ENCODE results near the gene MCM5.
"Not testable (repeated sequence)": the region's sequence is repeated elsewhere in the genome, so short reads cannot be mapped to it uniquely, and the experiment has no call there.

Gene MCM5

DNA sequence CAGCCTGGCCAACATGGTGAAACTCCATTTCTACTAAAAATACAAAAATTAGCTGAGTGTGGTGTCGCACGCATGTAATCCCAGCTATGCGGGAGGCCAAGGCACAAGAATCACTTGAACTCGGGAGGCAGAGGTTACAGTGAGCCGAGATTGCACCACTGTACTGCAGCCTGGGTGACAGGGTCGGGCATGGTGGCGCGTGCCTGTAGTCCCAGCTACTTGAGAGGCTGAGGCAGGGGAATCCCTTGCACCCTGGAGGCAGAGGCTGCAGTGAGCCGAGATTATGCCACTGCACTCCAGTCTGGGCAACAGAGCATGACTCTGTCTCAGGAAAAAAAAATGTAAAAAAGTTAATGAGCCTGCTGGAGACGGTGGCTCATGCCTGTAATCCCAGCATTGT, 60.0 kb downstream of the MCM5 start:
- not testable (repeated sequence) for H3K36me3 ChIP-seq (ENCODE audit: control insufficient read depth, insufficient read depth, low read length); H3K4me3 ChIP-seq (ENCODE audit: low read length); H3K27me3 ChIP-seq (ENCODE audit: control insufficient read depth, insufficient read depth, low read length); H3K27ac ChIP-seq (ENCODE audit: low read length); DNase-seq (ENCODE audit: low read depth, low spot score); H3K9me3 ChIP-seq (ENCODE audit: control insufficient read depth, insufficient read depth, low read length); H3K4me1 ChIP-seq (ENCODE audit: control insufficient read depth, insufficient read depth, low read length)
- WGBS (ENCODE audit: insufficient coverage, insufficient read length), result no CpG with 5 or more reads among the region's 10 CpGs

- Histone ChIP-seq H3K4me1 (ENCODE audit: control insufficient read depth, insufficient read depth, low read length) (peaks cover 4% of the 10 kb centered on the region; the same call in 1 of the 2 replicates), H3K27ac (ENCODE audit: low read length) (no peak overlapping the region), H3K4me3 (ENCODE audit: low read length) (no peak overlapping the region), H3K9me3 (ENCODE audit: control insufficient read depth, insufficient read depth, low read length) (no peaks in the 10 kb centered on the region), H3K27me3 (ENCODE audit: control insufficient read depth, insufficient read depth, low read length) (no peaks in the 10 kb centered on the region), H3K36me3 (ENCODE audit: control insufficient read depth, insufficient read depth, low read length) (no peaks in the 10 kb centered on the region)
- no CpG with 5 or more reads among the region's 8 CpGs for WGBS (ENCODE audit: insufficient coverage, insufficient read length)
- no peak for DNase-seq (ENCODE audit: low read depth, low spot score)
Measured at GRCh38 chr22:35460688-35461087, 60.7 kb downstream of the MCM5 start.

DNA sequence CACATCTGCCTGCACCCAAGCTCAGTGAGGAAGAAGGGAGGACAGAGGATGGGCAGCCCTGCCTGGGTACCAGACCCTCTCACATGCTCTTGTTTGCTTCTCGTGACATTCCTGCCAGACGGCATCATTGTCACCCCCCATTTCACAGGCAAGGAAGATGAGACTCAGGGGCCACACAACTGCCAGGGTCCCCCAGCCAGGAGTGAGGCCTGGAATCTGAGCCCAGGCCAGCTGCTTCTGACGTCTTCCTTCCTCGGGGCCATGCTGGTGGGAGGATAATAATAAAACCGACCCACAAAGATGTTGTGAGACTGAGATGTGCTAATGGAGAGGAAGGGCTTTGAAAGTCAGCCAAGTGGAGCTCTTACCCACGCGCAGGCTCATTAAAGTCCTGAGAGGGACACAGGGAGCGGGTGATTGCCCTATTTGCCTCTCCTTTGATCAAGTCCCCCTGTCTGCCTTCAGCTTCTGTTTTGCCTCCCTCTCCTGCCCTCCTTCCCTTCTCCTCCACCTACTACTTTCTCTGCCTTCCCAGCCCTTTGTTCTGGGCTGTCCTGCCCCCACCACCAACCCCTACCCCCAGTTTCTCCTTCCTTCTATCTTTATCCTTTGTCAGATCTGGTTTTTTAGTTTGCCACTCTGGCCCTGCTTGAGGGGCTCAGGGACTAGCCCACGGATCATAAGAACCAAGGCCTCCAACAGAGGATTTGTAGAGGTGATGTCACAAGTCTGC, 62.7 kb downstream of the MCM5 start:
- H3K4me1 ChIP-seq (ENCODE audit: control insufficient read depth, insufficient read depth, low read length), result peaks cover 4% of the 10 kb centered on the region; the same call in 1 of the 2 replicates
- no peak overlapping the region for H3K27ac ChIP-seq (ENCODE audit: low read length)
- H3K9me3 ChIP-seq (ENCODE audit: control insufficient read depth, insufficient read depth, low read length), result no peaks in the 10 kb centered on the region
- WGBS (ENCODE audit: insufficient coverage, insufficient read length), result no CpG with 5 or more reads among the region's 9 CpGs
- H3K36me3 ChIP-seq (ENCODE audit: control insufficient read depth, insufficient read depth, low read length), result no peaks in the 10 kb centered on the region
- no peaks in the 10 kb centered on the region for H3K27me3 ChIP-seq (ENCODE audit: control insufficient read depth, insufficient read depth, low read length)
- DNase-seq (ENCODE audit: low read depth, low spot score), result no peak
- no peak overlapping the region for H3K4me3 ChIP-seq (ENCODE audit: low read length)

DNA sequence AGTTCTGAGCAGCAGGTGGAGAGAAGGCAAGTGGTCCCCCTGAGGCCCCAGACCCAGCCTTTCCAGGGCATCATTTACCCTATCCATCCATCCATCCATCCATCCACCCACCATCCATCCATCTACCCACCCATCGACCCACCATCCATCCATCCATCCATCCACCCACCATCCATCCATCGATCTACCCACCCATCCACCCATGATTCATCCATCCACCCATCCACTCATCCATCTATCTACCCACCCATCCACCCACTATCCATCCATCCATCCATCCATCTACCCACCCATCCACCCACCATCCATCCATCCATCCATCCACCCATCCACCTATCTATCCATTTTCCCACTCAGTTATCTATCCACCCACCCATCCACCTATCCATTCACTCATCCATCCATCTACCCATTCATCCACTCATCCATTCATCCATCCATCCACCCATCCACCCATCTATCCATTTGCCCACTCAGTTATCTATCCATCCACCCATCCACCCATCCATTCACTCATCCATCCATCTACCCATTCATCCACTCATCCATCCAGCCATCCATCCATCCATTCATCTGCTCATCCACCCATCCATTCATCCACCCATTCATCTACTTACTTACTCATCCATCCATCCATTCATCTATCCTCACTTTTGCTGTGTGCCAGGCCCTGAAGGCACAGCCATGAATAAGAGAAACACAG, 63.4 kb downstream of the MCM5 start:
- H3K27me3 ChIP-seq (ENCODE audit: control insufficient read depth, insufficient read depth, low read length), result no peaks in the 10 kb centered on the region
- H3K36me3 ChIP-seq (ENCODE audit: control insufficient read depth, insufficient read depth, low read length), result no peaks in the 10 kb centered on the region
- no peaks in the 10 kb centered on the region for H3K9me3 ChIP-seq (ENCODE audit: control insufficient read depth, insufficient read depth, low read length)
- no peak overlapping the region for H3K4me3 ChIP-seq (ENCODE audit: low read length)
- no peak overlapping the region for H3K27ac ChIP-seq (ENCODE audit: low read length)
- WGBS (ENCODE audit: insufficient coverage, insufficient read length), result 97% methylated on average over 2 of the region's 2 CpGs
- H3K4me1 ChIP-seq (ENCODE audit: control insufficient read depth, insufficient read depth, low read length), result peaks cover 4% of the 10 kb centered on the region; the same call in 1 of the 2 replicates
- no peak for DNase-seq (ENCODE audit: low read depth, low spot score)

- Histone ChIP-seq H3K4me3 (ENCODE audit: low read length) (no peak overlapping the region), H3K4me1 (ENCODE audit: control insufficient read depth, insufficient read depth, low read length) (no peaks in the 10 kb centered on the region), H3K27ac (ENCODE audit: low read length) (no peak overlapping the region), H3K36me3 (ENCODE audit: control insufficient read depth, insufficient read depth, low read length) (no peaks in the 10 kb centered on the region), H3K27me3 (ENCODE audit: control insufficient read depth, insufficient read depth, low read length) (no peaks in the 10 kb centered on the region), H3K9me3 (ENCODE audit: control insufficient read depth, insufficient read depth, low read length) (no peaks in the 10 kb centered on the region)
- no peak for DNase-seq (ENCODE audit: low read depth, low spot score)
- WGBS (ENCODE audit: insufficient coverage, insufficient read length), result no CpG with 5 or more reads among the region's 3 CpGs
Measured at GRCh38 chr22:35464399-35464798, 64.5 kb downstream of the MCM5 start.

DNA sequence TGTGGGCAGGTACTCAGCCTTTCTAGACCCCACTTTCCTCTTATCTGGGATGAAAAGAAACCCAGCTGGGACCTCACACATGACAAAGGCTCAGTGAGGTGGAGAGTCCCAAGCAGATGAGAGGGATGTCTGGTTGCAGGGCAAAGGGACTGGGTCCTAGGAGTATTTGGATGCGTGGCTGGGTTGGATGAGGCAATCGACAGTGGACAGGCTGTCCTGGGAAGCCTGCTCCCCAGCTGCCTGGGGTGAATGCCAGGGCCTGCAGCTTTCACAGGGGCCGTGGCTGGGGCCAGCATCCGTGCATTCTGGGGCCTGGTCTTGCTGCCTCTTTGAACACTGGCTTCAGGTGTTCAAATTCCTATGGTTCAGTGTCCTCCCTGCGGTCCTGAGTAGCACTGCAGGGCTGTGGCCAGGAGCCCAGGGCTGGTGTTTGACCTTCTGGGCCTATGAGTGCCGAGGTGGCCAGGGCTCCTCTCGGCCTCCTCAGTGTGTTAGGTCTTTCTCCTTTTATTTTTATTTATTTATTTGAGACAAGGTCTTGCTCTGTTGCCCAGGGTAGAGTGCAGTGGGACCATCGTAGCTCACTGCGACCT, 65.3 kb downstream of the MCM5 start:
- Histone ChIP-seq H3K9me3 (ENCODE audit: control insufficient read depth, insufficient read depth, low read length) (no peaks in the 10 kb centered on the region), H3K4me3 (ENCODE audit: low read length) (no peak overlapping the region), H3K36me3 (ENCODE audit: control insufficient read depth, insufficient read depth, low read length) (no peaks in the 10 kb centered on the region), H3K27ac (ENCODE audit: low read length) (no peak overlapping the region), H3K4me1 (ENCODE audit: control insufficient read depth, insufficient read depth, low read length) (no peaks in the 10 kb centered on the region), H3K27me3 (ENCODE audit: control insufficient read depth, insufficient read depth, low read length) (no peaks in the 10 kb centered on the region)
- DNase-seq (ENCODE audit: low read depth, low spot score), result no peak
- no CpG with 5 or more reads among the region's 9 CpGs for WGBS (ENCODE audit: insufficient coverage, insufficient read length)

- H3K27ac ChIP-seq (ENCODE audit: low read length), result no peak overlapping the region
- DNase-seq (ENCODE audit: low read depth, low spot score), result no peak
- H3K27me3 ChIP-seq (ENCODE audit: control insufficient read depth, insufficient read depth, low read length), result no peaks in the 10 kb centered on the region
- no peaks in the 10 kb centered on the region for H3K4me1 ChIP-seq (ENCODE audit: control insufficient read depth, insufficient read depth, low read length)
- no peaks in the 10 kb centered on the region for H3K36me3 ChIP-seq (ENCODE audit: control insufficient read depth, insufficient read depth, low read length)
- H3K9me3 ChIP-seq (ENCODE audit: control insufficient read depth, insufficient read depth, low read length), result no peaks in the 10 kb centered on the region
- H3K4me3 ChIP-seq (ENCODE audit: low read length), result no peak overlapping the region
- WGBS (ENCODE audit: insufficient coverage, insufficient read length), result no CpG with 5 or more reads among the region's 11 CpGs
Measured at GRCh38 chr22:35467681-35468434, 67.9 kb downstream of the MCM5 start.

GRCh38 chr22:35470903-35471321, 71.0 kb downstream of the MCM5 start:
- no peaks in the 10 kb centered on the region for H3K27me3 ChIP-seq (ENCODE audit: control insufficient read depth, insufficient read depth, low read length)
- H3K4me1 ChIP-seq (ENCODE audit: control insufficient read depth, insufficient read depth, low read length), result no peaks in the 10 kb centered on the region
- H3K4me3 ChIP-seq (ENCODE audit: low read length), result no peak overlapping the region
- no CpG with 5 or more reads among the region's 6 CpGs for WGBS (ENCODE audit: insufficient coverage, insufficient read length)
- H3K9me3 ChIP-seq (ENCODE audit: control insufficient read depth, insufficient read depth, low read length), result no peaks in the 10 kb centered on the region
- no peaks in the 10 kb centered on the region for H3K36me3 ChIP-seq (ENCODE audit: control insufficient read depth, insufficient read depth, low read length)
- DNase-seq (ENCODE audit: low read depth, low spot score), result no peak
- H3K27ac ChIP-seq (ENCODE audit: low read length), result no peak overlapping the region

- not testable (repeated sequence) for DNase-seq (ENCODE audit: low read depth, low spot score); H3K4me1 ChIP-seq (ENCODE audit: control insufficient read depth, insufficient read depth, low read length); H3K4me3 ChIP-seq (ENCODE audit: low read length); H3K36me3 ChIP-seq (ENCODE audit: control insufficient read depth, insufficient read depth, low read length); H3K9me3 ChIP-seq (ENCODE audit: control insufficient read depth, insufficient read depth, low read length); H3K27ac ChIP-seq (ENCODE audit: low read length); H3K27me3 ChIP-seq (ENCODE audit: control insufficient read depth, insufficient read depth, low read length)
- WGBS (ENCODE audit: insufficient coverage, insufficient read length), result no CpG with 5 or more reads among the region's 4 CpGs
Measured at GRCh38 chr22:35471566-35471965, 71.6 kb downstream of the MCM5 start.

DNA sequence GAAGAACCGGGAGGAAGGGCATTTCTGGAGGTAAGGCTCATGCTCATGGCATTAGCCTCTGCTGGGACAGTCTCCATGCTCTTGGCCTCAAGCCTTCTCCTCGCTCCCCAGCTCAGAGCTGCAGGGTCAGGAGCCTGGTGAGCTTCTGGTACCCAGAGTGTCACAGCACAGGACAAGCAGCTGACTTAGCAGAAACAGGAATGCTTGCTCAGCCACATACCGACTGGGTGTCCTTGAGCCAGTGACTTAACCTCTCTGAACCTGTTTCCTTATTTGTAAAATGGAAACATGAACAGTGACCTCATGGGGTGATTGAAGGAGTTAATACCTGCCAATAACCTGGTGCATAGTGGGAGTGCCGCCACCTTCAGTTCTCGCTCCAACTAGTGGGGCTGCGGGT, 72.5 kb downstream of the MCM5 start:
- no peaks in the 10 kb centered on the region for H3K36me3 ChIP-seq (ENCODE audit: control insufficient read depth, insufficient read depth, low read length)
- H3K4me3 ChIP-seq (ENCODE audit: low read length), result no peak overlapping the region
- no CpG with 5 or more reads among the region's 6 CpGs for WGBS (ENCODE audit: insufficient coverage, insufficient read length)
- H3K27ac ChIP-seq (ENCODE audit: low read length), result no peak overlapping the region
- DNase-seq (ENCODE audit: low read depth, low spot score), result no peak
- no peaks in the 10 kb centered on the region for H3K9me3 ChIP-seq (ENCODE audit: control insufficient read depth, insufficient read depth, low read length)
- no peaks in the 10 kb centered on the region for H3K27me3 ChIP-seq (ENCODE audit: control insufficient read depth, insufficient read depth, low read length)
- H3K4me1 ChIP-seq (ENCODE audit: control insufficient read depth, insufficient read depth, low read length), result 0 out of 2 replicates have a peak, but pooled peaks cover 1% of the 10 kb centered on the region

Data from iPS DF 6.9 (cell line).